ENCODE measurements around the gene GARIN5B. TPM values are rescaled to one million over a fixed set of nuclear protein-coding genes. Genes with fewer than 3 reads are reported as not detected.

Gene GARIN5B
- not detected for total RNA-seq

DNA sequence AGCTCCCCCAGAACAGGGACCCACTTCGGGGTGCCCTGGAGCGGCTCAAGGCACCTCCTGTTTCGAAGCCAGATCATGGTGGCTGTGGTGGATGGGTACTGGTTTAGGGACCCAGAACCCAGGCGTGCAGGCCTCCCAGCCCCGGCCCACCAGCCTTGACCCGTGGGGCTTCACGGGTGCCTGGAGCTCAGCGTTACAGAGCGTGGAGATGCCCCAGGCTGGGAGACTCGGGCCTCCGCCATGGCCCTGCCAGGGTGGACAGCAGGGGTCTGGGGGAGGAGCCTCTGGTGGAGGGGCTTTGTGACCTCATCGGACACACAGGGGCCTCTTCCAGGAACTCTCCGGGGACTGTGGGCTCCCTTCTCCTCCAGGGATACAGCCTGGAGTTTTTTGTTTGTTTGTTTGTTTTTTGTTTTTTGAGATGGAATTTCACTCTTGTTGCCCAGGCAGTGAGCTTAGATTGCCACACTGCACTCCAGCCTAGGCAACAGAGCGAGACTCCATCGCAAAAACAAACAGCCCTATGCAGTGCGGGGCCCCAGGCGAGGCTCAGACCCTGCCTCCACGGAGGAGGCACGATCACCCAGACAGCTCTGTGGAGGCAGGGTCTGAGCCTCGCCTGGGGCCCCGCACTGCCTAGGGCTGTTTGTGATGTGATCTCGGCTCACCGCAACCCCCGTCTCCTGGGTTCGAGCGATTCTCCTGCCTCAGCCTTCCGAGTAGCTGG is at the start of gene GARIN5B:
Gene GARIN5B (minus strand): TSS at position 271 of the 727 bp plus-strand sequence. CDS start 194 bp downstream, at position 77.

DNA sequence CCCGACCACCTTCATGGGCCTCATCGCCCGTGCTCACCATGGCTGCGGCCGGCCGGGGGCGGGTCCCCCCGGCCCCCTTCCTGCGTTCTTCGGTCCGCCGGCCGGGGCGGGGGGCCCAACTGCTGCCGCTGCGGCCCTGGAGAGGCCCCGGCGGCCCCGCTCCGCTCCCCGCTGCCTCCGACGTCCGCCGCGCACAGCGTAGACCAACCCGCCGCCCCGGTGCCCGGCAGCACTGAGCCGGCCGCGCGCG is 44.4 kb upstream of the GARIN5B start, which contains the start of gene UBE2S:
Gene UBE2S (minus strand): TSS at position 239 of the 250 bp plus-strand sequence. CDS start 199 bp downstream, at position 40.

DNA sequence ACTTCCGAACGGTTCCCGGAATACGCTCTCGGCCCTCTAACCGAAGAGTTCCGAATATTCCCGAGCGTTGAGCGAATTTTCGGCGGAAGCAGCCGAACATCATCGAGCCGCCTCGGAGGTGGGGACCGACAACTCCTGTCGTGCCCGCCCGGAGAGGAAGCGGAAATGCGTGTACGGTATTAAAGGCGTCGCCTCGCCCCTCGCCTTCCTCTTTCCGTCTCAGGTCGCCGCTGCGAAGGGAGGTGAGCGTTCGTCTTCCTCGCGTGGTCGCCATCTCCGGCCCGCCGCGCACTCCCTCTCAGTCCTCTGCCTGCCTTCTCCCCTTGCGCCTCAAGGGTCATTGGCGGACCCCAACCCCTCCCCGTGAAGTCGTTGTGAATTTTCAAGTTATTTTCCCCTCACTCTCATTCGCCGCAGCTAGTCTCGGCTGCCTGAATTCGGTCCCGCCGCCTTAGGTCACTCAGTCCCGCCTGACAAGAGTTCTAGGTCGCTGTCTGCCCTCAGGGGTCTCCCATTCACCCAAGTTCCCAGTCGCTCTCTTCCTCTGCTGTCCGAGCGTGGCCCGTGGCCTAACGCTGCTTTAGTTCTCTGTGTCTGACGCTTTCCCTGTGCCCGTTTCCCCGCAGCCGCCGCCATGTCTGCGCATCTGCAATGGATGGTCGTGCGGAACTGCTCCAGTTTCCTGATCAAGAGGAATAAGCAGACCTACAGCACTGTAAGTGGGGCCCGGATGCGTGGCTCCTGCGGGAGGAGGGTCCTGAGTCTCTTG is 22.8 kb upstream of the GARIN5B start, which contains the start of gene RPL28:
Gene RPL28 (plus strand): TSS at position 209 of the 769 bp plus-strand sequence. CDS start 426 bp downstream, at position 635.

DNA sequence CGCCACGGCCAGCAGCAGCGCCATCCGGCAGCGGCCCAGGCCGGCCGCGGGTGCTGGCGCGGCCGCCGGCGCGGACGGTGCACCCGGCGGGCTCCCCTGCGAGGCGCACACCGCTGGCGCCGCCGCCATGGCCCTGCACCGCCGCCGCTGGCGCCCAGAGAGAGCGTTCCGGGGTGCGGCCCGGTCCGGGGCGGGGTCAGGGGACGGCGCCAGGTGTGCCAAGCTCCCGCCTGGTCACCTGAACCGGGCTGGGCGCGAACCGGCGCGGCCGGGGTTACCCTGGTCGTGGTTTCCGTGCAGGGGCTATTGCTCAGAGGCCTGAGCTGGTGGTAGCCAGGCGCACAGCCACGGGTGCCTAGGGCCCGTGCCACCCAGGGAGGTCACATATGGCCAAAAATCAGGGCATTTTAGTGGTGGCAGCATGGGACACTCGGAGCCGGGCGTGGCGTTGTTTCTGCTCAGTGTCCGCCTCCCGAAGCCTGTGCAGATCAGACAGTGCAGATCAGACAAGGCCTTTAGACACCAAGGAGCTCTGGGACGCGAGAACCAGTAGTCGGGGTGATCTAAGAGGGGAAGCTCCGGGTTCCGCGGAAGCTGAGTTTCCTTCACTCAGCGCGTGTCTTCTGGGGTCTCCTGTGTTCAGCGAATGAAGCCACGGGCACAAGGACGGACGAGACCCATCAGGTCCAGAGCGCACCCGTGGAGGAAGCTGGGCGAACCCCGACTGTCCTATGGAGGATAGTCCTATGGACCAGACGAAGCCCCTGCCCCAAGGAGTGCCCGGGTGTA is 21.3 kb upstream of the GARIN5B start, which contains the start of gene TMEM238:
Gene TMEM238 (minus strand): TSS at position 162 of the 789 bp plus-strand sequence. CDS start 33 bp downstream, at position 129.

DNA sequence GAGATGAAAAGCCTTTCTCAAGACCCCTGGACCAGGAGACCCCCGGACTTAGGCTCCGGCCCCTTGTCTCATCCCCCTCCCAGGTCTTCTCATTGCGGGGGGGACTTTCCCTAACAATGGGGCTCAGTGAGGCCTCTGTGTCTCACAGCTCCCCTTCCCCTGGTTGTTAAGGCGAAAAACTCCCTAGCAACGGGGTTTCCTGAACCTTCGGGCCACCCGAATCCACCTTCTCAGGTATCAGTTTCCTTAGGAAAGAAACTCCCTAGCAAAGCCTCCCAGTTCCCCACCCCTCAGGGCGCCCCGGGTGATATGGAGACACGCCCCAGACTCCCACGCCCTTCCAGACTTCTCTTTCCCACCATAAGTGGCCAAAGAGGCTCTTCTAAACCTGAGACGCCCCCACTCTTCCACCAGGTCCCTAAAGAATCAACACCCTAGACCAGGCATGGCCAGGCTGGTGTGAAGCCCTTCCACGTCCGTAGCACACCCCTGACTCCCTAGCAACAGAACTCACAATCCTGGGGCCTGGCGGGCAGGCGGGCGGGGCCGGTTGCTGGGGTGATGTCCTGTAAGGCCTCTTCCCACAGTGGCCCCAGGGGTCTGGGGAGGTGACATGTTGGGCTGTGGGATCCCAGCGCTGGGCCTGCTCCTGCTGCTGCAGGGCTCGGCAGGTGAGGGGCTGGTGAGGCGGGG is 13.3 kb upstream of the GARIN5B start, which contains the start of gene TMEM190:
Gene TMEM190 (plus strand): TSS at position 586 of the 693 bp plus-strand sequence. CDS start 28 bp downstream, at position 614.

DNA sequence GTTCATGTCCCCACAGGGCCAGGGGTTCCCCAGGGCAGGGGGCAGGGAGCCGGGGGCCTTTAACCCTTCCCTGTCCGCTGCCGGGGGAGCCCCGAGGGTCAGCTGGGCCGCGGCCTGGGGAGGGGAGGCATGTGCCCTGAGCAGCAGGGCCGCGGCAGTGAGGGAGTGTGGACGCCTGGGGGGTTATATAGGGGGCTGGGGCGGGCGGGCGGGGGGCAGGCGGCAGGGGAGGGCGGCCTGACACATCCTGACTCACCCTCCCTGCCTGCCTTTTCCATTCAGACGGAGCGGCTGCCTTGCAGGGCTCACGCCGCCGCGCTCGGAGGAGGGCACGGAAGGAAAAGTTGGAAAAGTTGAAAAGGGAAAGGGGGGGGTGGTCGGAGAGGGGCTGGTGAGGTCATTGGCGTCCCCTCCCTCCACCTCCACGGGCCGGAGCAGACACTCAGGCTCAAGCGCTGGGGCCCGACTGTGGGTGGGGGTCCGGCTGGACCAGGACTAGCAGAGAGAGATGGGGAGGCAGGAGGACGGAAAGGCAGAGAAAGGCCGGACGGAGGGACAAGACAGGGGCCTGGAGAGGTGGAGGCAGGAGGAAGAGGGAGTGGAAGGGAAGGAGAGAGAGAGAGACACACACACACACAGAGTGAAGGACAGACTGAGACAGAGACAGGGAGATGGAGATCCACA is 7.4 kb upstream of the GARIN5B start, which contains the start of gene IL11:
Gene IL11 (minus strand): TSS at position 159 of the 684 bp plus-strand sequence. CDS start 153 bp downstream, at position 6.

DNA sequence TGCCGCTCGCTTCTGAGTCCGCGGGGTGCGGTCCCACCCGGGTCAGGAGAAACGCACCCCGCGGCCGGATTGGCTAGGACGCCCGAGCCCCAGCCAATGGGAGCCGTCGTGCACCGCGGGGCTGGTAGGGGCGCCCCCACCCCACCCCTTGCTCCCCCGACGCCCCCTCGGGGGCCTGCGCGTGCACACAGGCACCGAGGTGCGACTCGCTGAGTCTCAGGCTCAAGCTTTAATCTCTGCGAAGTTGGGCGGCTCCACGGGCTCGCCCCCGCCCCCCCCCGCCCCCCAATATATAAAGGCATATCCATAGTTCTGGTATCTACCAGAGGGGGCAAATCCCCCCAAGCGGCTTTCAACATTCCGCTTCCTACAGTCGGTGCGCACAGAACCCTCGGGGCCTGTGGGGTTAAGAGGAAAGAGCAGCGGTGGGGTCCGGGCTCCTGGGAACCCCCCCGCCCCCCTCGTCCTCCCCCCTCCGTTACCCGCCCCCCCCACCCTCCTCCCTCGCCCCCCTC is 8.3 kb downstream of the GARIN5B start, which contains the start of gene COX6B2:
Gene COX6B2 (minus strand): TSS at position 22 of the 515 bp plus-strand sequence. CDS start 198 bp downstream, outside the sequence.

DNA sequence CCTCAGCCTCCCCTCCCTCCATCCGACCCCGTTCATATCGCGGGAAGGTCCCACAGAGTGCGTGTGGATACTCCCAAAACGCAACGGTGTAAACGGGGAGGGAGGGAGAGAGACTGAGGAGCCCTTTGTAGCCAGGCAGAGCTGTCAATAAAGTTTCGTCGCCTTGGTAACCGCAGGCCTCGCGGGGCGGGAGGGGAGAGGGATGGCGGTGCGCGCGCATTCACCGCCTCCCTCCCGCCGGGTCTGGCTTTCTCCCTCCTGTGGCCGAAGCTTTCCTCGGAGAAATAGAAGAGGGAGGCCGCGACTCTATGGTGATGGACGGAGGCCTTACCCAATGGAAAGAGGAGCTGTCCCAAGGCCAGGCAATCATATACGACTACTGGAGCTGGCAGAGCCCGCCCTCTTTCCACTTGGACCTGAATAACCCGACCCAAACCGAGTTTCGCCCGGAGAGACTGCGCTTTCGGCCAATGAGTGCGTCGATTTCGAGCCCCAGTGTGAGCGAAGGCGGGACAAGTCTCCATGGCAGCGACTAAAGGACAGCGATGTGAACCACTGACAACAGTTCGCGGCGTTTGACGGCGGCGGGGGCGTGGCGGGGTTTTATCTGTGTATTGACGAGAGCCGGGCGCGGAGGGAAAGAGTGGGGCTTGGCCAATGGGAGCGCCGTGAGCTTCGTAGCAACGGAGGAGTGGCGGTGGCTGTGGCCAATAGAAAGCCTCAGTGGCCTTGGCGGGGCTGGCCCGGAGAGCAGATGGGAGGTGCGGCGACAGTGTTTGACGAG is 23.8 kb downstream of the GARIN5B start, which contains the start of gene KMT5C:
Gene KMT5C (plus strand): TSS at position 772 of the 784 bp plus-strand sequence. CDS start 2,061 bp downstream, outside the sequence.

DNA sequence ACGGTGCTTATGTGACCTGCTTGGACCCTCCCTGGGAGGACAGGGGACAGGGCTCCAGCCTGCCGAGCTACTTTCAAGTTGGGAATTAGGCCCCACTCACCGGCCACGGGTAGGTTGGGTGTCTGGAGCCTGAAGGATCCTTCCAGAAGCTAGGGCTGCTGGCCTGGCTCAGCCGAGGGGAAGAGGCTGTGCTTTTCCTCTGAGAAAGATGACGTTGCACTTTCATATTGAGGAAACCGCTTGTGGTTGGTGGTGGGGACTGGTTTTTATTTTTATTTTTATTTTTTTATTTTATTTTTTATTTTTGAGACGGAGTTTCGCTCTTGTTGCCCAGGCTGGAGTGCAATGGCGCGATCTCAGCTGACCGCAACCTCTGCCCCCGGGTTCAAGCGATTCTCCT is 37.9 kb downstream of the GARIN5B start, which contains the start of gene TMEM150B:
Gene TMEM150B (minus strand): TSS at position 170 of the 400 bp plus-strand sequence. CDS start 4,305 bp downstream, outside the sequence.

Other genes starting within 250 kb of the GARIN5B start
- gene PPP1R12C, start 245.6 kb downstream of the GARIN5B start, total RNA-seq = 16.1 TPM
- 20.5 TPM for gene TNNT1, start 214.1 kb downstream of the GARIN5B start, total RNA-seq
- 3.5 TPM for gene TNNI3, start 205.5 kb downstream of the GARIN5B start, total RNA-seq
- gene DNAAF3, start 196.6 kb downstream of the GARIN5B start, total RNA-seq = 3.9 TPM
- 67.4 TPM for gene SYT5, start 183.0 kb downstream of the GARIN5B start, total RNA-seq
- 0.69 TPM for gene PTPRH, start 153.8 kb downstream of the GARIN5B start, total RNA-seq
- 0.92 TPM for gene TMEM86B, start 134.5 kb downstream of the GARIN5B start, total RNA-seq
- 23.1 TPM for gene PPP6R1, start 104.2 kb downstream of the GARIN5B start, total RNA-seq
- 29.8 TPM for gene HSPBP1, start 83.2 kb downstream of the GARIN5B start, total RNA-seq
- gene BRSK1, start 79.3 kb downstream of the GARIN5B start, total RNA-seq = 111 TPM
- not detected for gene TMEM150B, start 37.9 kb downstream of the GARIN5B start, total RNA-seq
- 11.3 TPM for gene KMT5C, start 23.4 kb downstream of the GARIN5B start, total RNA-seq
- 0.92 TPM for gene COX6B2, start 8.5 kb downstream of the GARIN5B start, total RNA-seq
- 0.23 TPM for gene IL11, start 7.2 kb upstream of the GARIN5B start, total RNA-seq
- not detected for gene TMEM190, start 13.6 kb upstream of the GARIN5B start, total RNA-seq
- gene TMEM238, start 21.0 kb upstream of the GARIN5B start, total RNA-seq = not detected
- gene RPL28, start 22.7 kb upstream of the GARIN5B start, total RNA-seq = 129 TPM
- gene UBE2S, start 44.5 kb upstream of the GARIN5B start, total RNA-seq = 43.4 TPM
- 4.6 TPM for gene SHISA7, start 80.0 kb upstream of the GARIN5B start, total RNA-seq
- 20.5 TPM for gene ISOC2, start 98.4 kb upstream of the GARIN5B start, total RNA-seq
- gene C19orf85, start 101.5 kb upstream of the GARIN5B start, total RNA-seq = not detected
- gene ZNF628, start 113.4 kb upstream of the GARIN5B start, total RNA-seq = 1.6 TPM
- 20.3 TPM for gene NAT14, start 121.9 kb upstream of the GARIN5B start, total RNA-seq
- gene SSC5D, start 125.2 kb upstream of the GARIN5B start, total RNA-seq = 0.23 TPM
- gene SBK2, start 173.9 kb upstream of the GARIN5B start, total RNA-seq = not detected
- gene SBK3, start 182.3 kb upstream of the GARIN5B start, total RNA-seq = not detected
- 4.6 TPM for gene ZNF579, start 217.6 kb upstream of the GARIN5B start, total RNA-seq
- 5.3 TPM for gene FIZ1, start 236.3 kb upstream of the GARIN5B start, total RNA-seq
- 3.0 TPM for gene ZNF524, start 237.0 kb upstream of the GARIN5B start, total RNA-seq
- gene ZNF865, start 242.4 kb upstream of the GARIN5B start, total RNA-seq = 1.8 TPM

Data from diencephalon (tissue), 1 donor.